Breast epithelium (tissue), 3 donors: ENCODE results near the gene KANSL3.

ENCODE experiments used
- POLR2A ChIP-seq: fragments of 450-650 bp; IDR thresholded peaks from one replicate; pipeline ENCODE4 v1.6.1; 2016; ENCODE audit warnings: antibody characterized with exemption, mild to moderate bottlenecking, moderate library complexity
- TF ChIP-seq, protein P1 (sequence below), 3 donors: fragments of 450-650 bp; IDR thresholded peaks; one replicate each; pipeline ENCODE4 v1.5.1; 2016 to 2017; ENCODE audit warnings: antibody characterized with exemption in 3 of 3, mild to moderate bottlenecking in 3 of 3, moderate library complexity in 3 of 3

DNA sequence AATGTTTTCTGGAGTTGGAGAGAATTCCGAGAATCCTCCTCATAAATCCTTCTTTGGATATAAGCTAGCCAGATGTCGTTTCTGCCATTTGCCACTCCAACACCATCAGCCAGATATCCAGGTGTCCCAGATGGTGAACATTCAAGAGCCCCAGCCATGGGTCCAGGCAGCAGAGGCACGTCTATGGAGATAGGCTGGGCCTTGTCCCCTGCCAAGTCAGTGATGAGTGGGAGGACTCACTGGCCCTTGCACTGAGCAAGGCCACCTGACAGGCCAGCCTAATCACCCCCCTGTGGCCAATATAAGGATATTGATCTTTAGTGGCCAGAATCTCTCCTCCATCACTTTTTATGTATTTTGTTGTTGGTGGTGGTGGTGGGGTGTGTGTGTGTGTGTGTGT lies 73.5 kb downstream of the KANSL3 start:
- no peak for TF ChIP-seq POLR2A
- TF ChIP-seq, protein P1, sequence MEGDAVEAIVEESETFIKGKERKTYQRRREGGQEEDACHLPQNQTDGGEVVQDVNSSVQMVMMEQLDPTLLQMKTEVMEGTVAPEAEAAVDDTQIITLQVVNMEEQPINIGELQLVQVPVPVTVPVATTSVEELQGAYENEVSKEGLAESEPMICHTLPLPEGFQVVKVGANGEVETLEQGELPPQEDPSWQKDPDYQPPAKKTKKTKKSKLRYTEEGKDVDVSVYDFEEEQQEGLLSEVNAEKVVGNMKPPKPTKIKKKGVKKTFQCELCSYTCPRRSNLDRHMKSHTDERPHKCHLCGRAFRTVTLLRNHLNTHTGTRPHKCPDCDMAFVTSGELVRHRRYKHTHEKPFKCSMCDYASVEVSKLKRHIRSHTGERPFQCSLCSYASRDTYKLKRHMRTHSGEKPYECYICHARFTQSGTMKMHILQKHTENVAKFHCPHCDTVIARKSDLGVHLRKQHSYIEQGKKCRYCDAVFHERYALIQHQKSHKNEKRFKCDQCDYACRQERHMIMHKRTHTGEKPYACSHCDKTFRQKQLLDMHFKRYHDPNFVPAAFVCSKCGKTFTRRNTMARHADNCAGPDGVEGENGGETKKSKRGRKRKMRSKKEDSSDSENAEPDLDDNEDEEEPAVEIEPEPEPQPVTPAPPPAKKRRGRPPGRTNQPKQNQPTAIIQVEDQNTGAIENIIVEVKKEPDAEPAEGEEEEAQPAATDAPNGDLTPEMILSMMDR (IDR thresholded peaks at IDR 0.05) = no peak
